ENCODE measurements around the gene UMAD1. TPM values are rescaled to one million over a fixed set of nuclear protein-coding genes. Genes with fewer than 3 reads are reported as not detected.

UMAD1 gene
- total and polyA plus RNA-seq, 4 donors = 7.7 to 19.2 (median 12.2) TPM

DNA sequence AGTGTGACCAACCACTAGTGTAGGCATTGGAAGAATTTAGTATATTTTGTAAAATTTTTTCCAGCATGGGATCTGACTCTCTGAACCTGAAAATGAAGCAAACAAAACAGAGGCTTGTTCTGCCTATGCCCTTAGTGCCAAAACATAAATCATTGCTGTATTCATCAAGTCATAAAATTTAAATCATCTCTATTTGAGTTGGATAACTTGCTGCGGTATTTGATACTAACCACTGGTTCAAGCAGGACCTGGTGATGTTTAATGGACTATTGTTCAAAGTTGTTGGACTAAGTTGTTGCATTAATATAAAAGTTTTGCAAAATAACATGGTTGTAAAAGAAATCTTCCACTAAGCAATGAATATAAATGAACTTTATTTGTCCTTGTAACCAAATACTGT is 97.6 kb downstream of the UMAD1 start:
- H3K4me1 ChIP-seq (ENCODE audit: control insufficient read depth in 5 of 5, insufficient read depth in 5 of 5, low read length in 5 of 5) = peaks cover 0 to 7% (median 3%) of the 10 kb centered on the region in 5 donors
- TF ChIP-seq, protein P1, sequence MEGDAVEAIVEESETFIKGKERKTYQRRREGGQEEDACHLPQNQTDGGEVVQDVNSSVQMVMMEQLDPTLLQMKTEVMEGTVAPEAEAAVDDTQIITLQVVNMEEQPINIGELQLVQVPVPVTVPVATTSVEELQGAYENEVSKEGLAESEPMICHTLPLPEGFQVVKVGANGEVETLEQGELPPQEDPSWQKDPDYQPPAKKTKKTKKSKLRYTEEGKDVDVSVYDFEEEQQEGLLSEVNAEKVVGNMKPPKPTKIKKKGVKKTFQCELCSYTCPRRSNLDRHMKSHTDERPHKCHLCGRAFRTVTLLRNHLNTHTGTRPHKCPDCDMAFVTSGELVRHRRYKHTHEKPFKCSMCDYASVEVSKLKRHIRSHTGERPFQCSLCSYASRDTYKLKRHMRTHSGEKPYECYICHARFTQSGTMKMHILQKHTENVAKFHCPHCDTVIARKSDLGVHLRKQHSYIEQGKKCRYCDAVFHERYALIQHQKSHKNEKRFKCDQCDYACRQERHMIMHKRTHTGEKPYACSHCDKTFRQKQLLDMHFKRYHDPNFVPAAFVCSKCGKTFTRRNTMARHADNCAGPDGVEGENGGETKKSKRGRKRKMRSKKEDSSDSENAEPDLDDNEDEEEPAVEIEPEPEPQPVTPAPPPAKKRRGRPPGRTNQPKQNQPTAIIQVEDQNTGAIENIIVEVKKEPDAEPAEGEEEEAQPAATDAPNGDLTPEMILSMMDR (IDR thresholded peaks at IDR 0.05; ENCODE audit: control extremely low read depth, extremely low read depth) = no peak
- ATAC-seq (ENCODE audit: insufficient read depth, low FRiP score) (no peak), DNase-seq (no peak)
- H3K27me3 ChIP-seq (ENCODE audit: control insufficient read depth in 3 of 3, insufficient read depth in 3 of 3, low read length in 2 of 3) = peaks cover 0 to 4% (median 0%) of the 10 kb centered on the region in 3 donors
- H3K36me3 ChIP-seq (ENCODE audit: control insufficient read depth in 4 of 4, insufficient read depth in 4 of 4, low read length in 4 of 4) = peaks cover 0 to 2% (median 0%) of the 10 kb centered on the region in 4 donors
- H3K9me3 ChIP-seq (ENCODE audit: control insufficient read depth in 4 of 4, insufficient read depth in 3 of 4, low read length in 3 of 4) = no peaks in the 10 kb centered on the region
- no peak overlapping the region for H3K4me3 ChIP-seq
- 98 to 100% methylated on average over 1 of the region's 1 CpG for WGBS, 2 donors
- H3K9ac ChIP-seq (ENCODE audit: insufficient read depth in 1 of 2, low read length in 2 of 2) = no peak overlapping the region
- H3K27ac ChIP-seq (ENCODE audit: low read depth in 1 of 2, low read length in 1 of 2) = no peak overlapping the region

DNA sequence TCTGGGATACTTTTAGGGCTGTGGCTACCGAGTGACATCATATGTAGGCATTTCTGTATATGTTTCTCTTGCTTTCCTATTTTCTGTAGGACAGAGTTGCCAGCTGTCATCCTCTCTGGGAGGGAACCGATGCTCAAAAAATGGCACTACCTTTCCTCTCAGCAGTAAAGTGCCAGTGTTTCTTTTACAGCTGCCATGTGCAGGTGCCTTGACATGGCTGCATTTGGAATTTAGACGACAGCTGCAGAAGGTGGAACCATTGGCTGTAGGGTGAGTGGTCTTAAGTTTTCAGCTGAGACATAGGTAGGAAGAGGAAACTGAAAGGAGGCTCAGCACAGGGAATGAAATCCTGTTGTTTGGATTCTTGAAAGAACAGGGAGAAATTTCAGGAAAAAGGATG is 98.1 kb downstream of the UMAD1 start:
- Histone ChIP-seq H3K4me3 (no peak overlapping the region), H3K4me1 (ENCODE audit: control insufficient read depth in 5 of 5, insufficient read depth in 5 of 5, low read length in 5 of 5) (peaks cover 0 to 7% (median 3%) of the 10 kb centered on the region in 5 donors), H3K27ac (ENCODE audit: low read depth in 1 of 2, low read length in 1 of 2) (no peak overlapping the region), H3K9ac (ENCODE audit: insufficient read depth in 1 of 2, low read length in 2 of 2) (no peak overlapping the region), H3K9me3 (ENCODE audit: control insufficient read depth in 4 of 4, insufficient read depth in 3 of 4, low read length in 3 of 4) (no peaks in the 10 kb centered on the region), H3K36me3 (ENCODE audit: control insufficient read depth in 4 of 4, insufficient read depth in 4 of 4, low read length in 4 of 4) (peaks cover 0 to 2% (median 0%) of the 10 kb centered on the region in 4 donors), H3K27me3 (ENCODE audit: control insufficient read depth in 3 of 3, insufficient read depth in 3 of 3, low read length in 2 of 3) (peaks cover 0 to 4% (median 0%) of the 10 kb centered on the region in 3 donors)
- 93 to 95% methylated on average over 3 of the region's 3 CpGs for WGBS, 2 donors
- no peak for ATAC-seq (ENCODE audit: insufficient read depth, low FRiP score)
- TF ChIP-seq, protein P1 (IDR thresholded peaks at IDR 0.05; ENCODE audit: control extremely low read depth, extremely low read depth) = no peak
- DNase-seq = no peak

DNA sequence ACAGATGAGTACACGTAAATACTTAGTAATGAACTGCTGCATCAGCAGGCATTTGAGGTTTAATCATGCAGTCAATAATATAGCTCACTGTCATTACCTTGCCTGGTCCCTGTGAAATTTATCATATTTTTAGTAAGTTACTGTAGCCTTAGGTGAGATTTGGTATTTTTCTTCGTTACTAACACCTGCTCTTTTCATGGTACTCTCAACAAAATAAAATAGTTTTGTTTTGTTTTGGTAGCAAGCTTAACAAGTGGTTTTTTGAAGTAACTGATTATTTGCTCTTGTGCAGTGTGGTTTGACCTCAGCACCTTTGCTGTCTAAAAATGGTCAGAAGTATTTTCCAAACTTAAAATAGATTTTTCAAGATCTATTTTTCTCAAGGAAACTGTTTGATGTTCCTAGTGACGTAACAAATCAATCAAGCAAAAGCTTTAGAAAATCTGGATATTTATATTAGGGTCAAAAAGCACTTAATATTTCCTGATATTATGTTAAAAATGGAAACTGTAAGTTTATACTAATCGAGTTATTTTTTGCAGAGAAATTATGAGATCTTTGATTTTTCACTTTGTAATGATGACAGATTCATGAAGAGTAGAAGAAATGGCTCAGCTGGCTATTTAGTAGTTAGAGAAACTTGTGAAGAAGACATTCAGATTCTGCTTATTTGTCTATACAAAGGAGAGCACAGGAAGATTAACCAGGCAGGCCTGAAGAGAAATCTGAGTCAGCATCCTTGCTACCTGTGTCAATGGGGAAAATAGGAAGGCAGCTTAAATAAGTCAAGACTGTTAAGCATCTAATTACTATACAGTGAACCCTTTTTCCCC is 98.9 kb downstream of the UMAD1 start:
- Histone ChIP-seq H3K9me3 (ENCODE audit: control insufficient read depth in 4 of 4, insufficient read depth in 3 of 4, low read length in 3 of 4) (no peaks in the 10 kb centered on the region), H3K4me1 (ENCODE audit: control insufficient read depth in 5 of 5, insufficient read depth in 5 of 5, low read length in 5 of 5) (peaks cover 0 to 7% (median 3%) of the 10 kb centered on the region in 5 donors), H3K36me3 (ENCODE audit: control insufficient read depth in 4 of 4, insufficient read depth in 4 of 4, low read length in 4 of 4) (peaks cover 0 to 2% (median 0%) of the 10 kb centered on the region in 4 donors), H3K4me3 (no peak overlapping the region), H3K27me3 (ENCODE audit: control insufficient read depth in 3 of 3, insufficient read depth in 3 of 3, low read length in 2 of 3) (peaks cover 0 to 4% (median 0%) of the 10 kb centered on the region in 3 donors), H3K9ac (ENCODE audit: insufficient read depth in 1 of 2, low read length in 2 of 2) (no peak overlapping the region), H3K27ac (ENCODE audit: low read depth in 1 of 2, low read length in 1 of 2) (no peak overlapping the region)
- ATAC-seq (ENCODE audit: insufficient read depth, low FRiP score) (no peak), DNase-seq (peak in 2 of 3 donors; percentile 72 to 81)
- TF ChIP-seq, protein P1 (IDR thresholded peaks at IDR 0.05; ENCODE audit: control extremely low read depth, extremely low read depth) = no peak
- WGBS, 2 donors = 55 to 75% methylated on average over 4 of the region's 4 CpGs
